GM19438 (cell line): Measurements from ENCODE around the gene CIPC.

Experiments used
- ATAC-seq: cut with Tn5 transposase; IDR thresholded peaks from one replicate; pipeline ENCODE4 v1.9.1; 2021; ENCODE audit warnings: low read depth; ENCODE audit not compliant: unreplicated experiment

CIPC gene

DNA sequence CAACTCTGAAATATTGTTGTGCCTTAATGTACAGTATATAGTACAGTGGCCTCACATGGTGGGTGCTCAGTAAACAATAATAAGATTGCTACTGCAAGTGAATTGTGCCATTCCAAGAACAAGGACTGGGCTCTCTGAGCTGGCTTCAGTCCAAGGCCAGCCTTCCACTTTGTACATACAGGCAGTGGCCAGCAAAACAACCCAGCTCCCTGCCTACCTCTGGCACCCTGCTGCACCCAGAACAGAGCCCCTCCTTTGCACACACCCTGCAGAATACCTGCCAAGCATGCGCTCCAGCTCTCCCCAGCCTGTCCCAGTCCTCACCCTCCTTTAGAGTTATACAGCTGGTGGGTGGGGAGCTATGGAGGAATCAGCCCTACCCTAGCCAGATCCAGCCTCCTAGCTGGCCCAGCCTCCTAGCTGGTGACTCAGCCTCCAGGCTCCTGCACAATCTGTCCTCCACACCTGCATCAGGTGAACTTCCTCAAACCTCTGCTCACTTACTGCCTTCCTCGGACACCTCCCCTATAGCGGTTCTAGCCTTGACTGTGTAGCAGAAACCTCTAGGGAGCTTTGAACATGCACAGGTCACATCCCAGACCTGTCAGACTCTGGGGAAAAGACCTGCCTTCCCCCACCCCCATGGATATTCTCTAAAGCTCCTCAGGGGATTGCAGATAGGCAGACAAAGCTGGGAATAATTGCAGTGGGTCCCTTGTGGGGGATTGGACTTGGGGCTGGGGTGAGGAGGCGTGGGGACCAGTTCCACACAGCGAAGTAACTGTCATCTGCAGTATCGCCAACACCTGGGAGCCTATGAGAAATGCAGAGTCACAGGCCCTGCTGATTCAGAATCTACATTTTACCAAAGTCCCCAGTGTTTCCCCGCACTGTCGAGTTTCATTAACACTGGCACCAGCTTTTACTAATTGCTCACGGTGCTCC is 25.6 kb downstream of the CIPC start:
- no peak for ATAC-seq

DNA sequence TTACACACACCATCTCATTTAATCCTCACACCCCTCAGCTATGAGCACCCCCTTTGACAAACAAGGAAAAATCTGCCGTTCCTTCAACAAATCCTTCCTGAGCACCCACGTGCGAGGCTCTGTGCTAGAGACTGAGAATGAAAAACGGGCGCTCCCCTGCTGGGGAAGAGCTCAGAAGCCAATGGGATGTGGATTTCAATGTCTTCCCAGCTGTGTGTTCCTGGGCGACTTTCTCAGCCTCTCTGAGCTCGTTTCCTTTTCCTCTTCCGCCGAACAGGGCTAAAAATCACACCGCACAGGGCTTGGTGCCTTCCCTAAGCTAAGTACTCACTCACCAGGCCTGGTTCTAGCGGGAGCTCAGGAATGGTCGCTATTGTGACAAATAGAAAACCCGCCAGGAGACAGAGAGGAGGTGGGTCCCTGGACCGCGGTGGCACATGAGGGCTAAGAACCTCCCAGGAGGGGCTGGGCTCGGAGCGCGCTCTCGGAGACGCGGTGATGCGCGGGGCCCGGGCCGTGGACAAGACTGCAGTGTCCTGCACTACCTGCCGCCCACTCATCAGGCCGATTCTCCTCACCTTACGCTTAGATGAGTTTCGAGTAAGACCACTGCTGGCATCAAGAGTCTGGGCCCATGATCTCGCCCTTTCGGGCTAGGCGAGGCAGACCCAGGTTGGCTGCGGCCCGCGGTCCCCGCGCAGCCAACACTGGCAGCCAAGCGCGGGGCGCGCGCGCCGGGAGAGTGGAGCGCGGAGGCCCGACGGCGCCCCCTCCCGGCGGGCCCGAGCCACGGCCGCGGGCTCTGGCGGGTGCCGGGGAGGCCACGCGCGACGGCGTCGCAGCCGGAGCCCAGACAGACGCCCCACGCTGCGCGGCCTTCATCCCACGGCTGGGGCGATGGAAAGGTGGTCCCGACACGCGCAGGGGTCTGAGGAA is 26.6 kb downstream of the CIPC start:
- no peak for ATAC-seq

DNA sequence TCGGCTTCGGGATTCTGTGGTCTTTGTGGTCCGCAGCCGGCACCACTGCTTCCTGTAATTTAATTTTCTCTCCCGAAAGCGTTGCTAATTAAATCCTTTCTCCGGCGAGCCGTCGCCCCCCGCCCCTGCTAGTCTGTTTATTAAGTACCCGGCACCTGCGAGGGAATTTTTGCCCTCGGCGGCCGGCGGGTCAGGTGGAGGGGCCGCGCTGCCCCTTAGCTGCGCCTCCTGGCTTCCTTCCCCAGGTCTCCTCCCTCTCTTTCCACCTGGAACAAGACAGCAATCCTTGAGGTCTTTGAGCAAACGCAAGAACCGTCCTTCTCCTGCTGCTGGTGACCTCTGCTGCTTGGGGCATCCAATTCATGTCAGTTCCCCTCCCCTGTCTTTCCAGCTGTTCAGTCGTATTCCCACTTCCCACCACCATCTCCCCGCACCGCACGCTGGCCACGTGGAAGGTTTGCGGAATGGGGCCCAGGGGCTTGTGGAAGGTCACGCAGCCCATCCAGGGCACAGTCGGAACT is 27.3 kb downstream of the CIPC start:
- ATAC-seq: no peak

DNA sequence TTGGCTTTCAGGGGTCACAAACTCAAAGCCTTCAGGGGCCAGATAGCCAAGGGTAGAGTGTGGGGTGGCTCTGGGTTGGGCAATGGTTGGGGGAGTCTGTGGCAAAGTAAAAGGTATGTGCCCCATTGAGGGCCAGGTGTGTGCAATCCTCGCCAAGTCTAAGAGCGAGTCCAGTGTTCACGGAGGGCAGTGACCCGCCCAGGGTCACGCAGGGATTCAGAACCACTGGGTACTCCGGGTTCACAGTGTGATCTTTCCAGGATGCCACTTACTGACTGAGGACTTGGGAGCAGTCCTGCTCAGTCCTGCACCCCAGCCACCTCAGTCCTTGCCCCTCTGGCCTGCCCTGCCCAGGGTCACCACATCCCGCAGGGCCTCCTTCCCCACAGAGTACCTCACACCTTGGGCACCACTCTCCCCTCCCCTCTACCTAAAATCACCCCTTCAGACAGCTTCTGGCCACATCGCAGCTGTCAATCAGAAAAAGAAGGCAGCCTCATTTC is 27.8 kb downstream of the CIPC start:
- no peak for ATAC-seq

DNA sequence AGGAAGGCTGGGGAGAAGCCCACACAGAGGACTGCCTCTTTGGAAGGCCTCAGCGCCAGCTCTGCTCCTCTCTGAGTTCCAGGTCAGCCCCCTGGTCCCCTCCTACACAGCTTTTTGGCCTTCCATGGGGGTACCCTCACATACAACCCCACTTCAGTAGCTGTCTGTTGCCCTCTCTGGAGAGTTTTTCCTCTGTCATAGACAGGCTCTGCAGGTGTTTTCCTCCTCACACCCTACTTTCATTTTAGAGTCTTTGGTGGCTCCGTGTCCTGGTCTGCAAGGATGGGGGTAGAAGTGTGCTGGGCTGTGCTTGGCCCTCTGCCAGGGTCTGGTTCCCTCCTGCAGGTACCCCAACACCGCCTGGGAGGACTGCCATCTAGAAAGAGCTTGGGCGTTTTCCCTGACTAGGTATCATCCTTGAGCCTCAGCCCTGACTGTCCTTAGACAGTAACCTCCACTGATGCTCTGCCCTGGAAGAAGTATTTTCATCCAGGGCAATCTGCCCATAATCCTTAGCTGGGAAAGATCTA is 28.5 kb downstream of the CIPC start:
- ATAC-seq: no peak

DNA sequence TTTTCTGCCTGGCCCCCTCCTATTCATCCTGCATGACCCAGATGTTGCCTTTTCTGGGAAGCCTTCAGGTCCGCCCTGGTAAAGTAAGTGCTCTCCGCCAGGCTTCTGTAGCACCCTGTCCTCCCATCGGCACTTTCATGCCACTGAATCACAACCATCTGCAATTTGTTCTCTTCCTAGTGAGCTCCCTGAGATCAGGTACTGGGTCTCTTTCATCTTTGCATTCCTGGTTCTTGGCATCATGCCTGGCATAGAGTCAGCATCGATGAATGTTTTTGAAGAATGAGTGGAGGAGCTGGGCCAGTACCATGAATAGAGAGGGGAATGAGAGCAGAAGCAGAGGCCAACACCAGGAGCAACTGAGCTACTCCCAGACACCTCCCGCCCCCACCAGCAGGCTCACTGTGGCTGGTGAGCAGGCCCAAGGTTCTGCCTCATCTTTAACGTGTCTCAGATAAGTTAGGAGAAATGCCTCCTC is 30.4 kb downstream of the CIPC start:
- no peak for ATAC-seq

DNA sequence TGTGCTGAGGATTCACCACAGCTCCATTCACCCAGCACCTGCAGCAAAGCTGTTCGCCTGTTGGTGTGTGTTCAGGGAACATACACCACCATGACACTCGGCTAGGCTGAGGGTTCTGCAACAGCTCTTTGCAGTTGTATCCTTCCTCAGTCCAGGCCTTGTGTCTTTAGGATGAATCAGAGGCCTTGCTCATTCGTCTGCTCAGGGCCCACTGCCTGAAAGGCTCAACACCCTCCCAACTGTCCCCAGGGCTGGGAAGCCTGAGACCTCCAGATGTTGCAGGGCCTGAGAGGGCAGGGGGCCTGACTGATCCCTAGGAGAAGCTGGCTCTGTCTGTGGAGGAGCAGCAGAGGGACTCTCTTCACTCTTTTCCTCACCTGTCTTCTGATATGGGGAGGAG is 32.3 kb downstream of the CIPC start:
- ATAC-seq: no peak

DNA sequence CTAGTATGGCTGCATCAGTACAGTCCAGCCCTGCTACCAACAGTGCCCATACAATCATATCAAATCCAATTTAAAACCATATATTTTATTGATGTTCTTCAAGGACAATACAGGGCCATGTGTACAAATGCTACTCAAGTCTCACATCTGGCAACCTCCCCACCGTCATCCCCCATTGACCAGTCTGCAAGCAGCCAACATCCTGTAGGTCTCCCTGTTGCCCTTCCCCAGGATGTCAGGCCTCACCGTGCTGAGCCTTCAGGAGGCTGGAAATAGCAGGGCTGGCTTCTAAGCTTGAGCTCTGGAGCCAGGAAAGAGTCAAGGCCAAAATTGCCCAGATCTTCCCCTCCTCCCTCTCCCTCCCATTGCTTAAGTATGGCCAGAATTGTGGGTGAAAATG is 33.1 kb downstream of the CIPC start:
- ATAC-seq: no peak

DNA sequence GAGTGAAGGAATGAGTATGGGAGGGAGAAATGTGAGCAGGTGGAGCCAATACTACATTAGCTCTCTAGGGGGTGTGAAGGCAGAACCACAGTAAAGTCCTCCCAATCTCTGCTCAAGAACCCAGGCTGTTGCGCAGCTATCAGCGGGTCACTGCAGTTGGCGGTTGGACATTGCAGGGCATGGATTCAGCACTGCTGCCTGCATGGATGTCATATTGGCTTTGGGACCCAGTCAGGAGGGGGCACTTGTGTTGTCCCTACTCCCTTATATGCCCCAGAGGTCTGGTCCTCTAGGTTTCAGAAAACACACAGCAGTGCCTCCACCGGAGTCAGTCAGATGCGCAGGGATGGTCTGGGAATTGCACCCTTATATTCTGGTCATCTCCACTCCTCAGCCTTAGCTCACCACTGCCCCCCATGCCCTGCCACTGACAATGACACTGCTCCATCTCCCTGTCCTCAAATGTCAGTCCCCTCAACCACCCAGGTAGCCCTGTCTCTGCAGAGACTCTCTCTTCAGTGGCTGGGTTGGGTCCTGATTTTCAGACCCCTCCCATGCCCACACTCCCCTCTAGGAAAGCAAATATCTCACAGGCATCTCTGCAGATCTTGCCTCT is 33.9 kb downstream of the CIPC start:
- no peak for ATAC-seq

DNA sequence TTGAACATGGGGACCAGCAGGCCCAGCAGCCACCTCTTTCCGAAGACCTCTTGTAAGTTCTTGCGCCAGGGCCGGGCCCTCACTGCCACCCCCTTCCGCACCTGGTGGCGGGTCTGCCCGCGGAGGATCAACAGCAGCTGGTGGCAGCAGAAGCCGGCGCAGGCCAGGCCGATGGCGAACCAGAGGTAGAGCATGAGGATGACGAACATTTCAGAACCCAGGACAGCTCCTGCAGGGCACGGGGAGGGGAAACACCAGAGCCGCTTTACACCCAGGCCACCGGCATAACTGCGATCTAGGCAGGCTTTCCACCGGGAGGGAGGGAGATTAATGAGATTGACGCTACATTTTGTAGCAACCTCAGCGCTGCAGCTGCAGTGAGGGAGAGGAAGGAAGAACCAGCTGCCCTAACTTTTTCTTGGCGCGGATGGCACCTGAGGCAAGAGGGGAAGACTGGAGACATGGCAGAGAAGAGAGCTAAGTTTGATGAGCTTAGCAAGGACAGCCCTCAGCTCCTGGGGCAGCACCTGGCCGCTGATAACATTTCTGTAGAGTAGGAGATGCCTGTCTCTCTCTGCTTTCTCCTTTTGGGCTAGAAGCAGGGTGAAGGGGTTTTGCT is 35.8 kb downstream of the CIPC start:
- ATAC-seq: no peak

DNA sequence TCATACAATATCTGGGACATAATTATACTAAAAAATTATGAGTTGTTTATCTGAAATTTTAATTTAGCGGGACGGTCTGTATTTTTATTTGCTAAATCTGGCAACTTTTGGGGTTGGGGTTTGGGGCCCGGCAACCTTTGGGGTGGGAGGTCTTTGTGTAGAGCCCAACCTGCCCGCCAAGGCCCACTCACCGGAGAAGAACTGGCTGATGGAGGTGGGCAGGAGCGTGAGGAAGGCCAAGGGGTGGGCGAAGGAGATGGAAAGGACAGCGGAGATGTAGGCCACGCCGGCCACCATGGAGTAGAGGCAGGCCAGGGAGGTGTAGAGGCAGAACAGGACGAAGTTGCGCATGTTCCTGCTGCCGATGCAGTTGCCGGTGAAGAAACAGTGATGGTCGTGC is 41.0 kb downstream of the CIPC start:
- ATAC-seq: no peak

DNA sequence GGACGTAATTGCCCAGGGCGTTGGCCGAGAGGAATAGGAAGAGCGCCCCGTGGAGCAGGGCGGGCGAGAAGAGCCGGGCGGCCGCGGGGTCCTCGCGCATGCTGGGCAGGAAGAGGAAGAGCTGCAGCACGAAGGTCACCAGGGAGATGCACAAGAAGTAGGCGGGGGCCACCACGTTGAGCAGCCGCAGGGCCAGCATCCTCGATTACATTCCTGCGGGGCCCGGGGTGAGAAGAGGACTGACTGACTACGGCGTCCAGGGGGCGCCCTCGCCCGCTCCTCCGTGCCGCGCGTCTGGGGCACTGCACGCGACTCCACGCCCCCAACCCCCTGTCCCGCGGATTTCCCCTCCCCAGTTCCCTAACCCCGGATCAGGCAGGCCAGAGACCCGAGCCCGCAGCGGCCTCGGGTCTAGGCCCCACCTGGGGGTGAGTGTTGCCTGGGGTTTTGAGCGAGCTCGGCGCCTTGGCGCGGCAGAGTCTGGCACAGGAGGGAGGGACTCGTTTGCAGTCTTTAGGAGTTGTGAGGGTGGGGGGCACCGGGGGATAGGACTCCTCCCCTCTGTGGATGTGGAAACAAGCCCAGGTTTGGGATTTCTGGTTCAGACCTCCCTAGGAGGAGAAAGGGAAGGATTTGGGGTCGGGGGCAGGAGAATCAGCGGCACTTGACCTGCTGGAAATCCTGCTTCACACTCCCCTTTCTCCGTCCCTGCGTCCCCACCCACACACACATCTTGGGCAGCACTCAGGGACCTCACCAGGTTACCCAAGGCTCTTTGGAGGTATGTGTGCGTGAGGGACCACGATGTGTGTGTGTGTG is 41.7 kb downstream of the CIPC start:
- no peak for ATAC-seq

DNA sequence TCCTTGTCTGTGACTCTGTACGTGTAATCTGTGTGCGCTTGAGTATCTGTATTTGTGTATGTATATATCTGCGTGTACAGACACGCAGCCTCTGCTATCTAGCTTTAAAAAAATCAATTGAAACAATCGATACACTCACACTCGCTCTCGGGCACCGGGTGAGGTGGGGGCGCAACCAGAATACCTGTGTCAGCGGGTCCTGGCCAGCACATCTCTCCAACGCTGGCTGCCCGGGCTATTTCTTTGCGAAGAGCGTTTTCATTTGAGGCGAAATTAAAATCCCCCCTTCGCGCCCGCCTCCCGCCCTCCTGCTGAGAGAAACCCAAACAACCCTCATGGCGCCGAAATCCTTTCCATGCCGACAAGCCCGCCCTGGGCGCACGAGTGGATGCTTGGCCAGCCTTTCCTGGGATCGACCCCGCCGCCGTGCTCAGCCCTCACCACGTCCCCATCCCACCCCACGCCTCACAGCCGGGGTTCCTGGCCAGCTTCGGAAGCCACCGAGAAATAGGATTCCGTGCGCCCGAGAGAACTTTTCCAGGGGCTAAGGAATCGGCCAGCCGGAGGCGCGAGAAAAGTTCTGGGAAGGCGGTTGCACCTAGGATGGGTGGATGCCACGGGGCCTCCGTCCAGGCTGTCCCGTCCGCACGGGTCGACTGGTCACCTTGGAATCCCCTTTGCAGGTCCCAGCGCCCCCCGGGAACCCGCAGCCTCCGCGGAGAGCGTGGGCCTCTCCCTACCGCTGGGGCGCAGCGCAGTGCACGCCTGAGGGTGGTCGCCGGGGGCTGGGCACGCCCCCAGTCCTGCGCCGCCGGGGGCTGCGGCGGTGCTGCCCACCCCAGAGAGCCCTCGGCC is 42.5 kb downstream of the CIPC start:
- ATAC-seq: no peak

DNA sequence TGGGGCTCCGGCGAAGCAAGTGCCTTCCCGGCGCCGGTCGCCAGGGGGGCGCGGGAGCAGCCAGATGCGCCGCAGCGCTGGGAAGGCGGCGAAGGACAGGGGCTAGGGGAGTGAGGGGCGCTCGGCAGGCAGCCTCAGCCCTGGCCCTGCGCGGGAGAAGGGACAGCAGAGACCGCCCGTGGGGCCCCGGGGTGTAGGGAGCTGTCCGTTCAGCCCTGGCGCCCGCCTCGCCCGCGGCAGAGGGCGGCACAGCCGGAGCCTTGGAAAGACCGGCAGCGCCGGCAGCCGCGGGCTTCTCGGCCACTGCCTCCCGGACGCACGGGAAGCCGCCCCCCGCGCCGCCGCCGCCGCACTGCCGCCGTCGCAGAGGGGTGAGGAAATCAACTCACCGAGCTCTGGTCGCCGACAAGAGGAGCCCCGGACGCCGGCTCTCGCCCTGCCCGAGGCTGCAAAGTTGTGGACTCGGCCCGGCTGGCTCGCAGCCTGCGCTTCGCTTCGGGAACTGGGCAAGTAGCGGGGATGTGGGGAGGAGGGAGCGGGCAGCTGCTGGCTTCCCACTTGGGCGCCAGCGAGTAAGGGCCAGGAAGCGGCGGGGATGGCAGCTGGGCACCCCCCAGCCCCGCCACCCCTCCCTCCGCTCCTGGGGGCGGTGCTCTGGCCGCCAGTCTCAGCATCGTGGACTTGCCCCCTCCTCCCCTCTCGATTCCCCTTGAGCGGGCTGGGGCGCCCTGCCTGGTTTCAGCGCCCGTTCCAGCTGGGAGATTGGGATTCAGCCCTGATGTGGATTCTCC is 43.4 kb downstream of the CIPC start, which contains the start of gene ZDHHC22:
Gene ZDHHC22 (minus strand): TSS at position 578 of the 791 bp plus-strand sequence. CDS start 2,053 bp downstream, outside the sequence.
- no peak for ATAC-seq

DNA sequence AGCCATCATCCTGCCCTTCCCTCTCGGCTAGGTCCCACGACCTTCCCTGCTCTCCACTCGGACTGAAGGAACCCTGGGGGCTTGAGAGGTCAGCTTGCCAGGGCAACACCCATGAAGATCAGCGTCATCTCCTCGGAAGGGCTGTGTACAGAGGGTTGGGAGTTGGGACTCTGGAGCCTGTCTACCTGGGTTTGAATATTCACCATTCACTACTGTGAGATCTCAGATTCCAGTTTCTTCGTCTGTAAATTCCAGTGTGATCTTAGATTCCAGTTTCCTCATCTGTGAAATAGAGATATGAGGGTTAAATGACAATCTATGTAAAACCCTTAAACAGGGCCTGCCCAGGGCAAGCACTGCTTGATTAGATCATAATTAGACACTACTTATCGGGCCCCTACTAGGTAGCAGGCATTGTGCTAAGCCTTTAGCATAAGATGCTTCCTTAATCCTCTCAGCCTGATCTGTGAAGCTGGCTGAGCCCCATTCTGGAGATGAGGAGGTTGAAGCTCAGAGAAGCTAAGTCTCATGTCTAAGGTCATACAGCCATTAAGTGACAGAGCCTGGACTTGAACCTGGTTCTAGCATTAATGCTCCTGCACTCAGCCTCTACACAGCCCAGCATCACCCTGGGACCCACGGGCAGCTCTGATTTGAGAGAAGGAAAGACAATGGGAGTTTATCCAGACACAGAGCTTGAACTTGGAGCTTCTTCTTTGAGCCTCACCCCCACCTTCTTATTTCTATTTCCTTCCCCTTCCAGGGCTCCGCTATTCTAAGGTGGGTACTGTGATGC is 44.1 kb downstream of the CIPC start:
- ATAC-seq: no peak

DNA sequence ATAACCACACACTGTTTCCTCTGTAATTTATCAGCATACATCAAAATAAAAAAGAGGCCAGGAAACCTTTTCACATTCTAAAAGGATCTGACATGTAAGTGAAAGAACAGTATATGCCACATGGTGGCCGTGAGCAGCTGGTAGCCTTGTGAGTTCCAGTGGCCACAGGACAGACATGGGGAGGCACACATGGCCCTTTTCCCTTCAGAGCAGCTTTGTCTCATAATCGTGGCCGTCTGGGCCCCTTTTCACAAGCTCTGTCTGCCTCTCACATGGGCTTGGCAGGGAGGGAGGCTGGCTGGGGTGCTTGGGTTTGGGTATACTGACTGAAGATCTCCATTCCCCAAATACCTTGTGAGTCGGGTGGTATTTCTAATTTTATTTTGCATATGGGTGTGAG is 45.0 kb downstream of the CIPC start:
- no peak for ATAC-seq
